HFF-Myc (cell line): Measurements from ENCODE around the gene CCNQ.

Experiments
- DNase-seq: peaks from one replicate; pipeline ENCODE4 v3.0.0-alpha.2; 2011; ENCODE audit warnings: low read depth; ENCODE audit errors: extremely low read depth
- H3K4me3 ChIP-seq: replicated peaks from 2 replicates; pipeline ENCODE4 v1.5.1; 2011; ENCODE audit warnings: low read depth, mild to moderate bottlenecking, control low read depth, low read length
- TF ChIP-seq, protein P1 (sequence below): IDR thresholded peaks from 2 replicates; pipeline ENCODE4 v1.5.1; 2012; ENCODE audit warnings: mild to moderate bottlenecking, low read depth, low read length, control low read depth; ENCODE audit errors: missing control alignments

CCNQ gene

GRCh38 chrX:153644356-153645125 lies 45.6 kb upstream of the CCNQ start:
- no peak overlapping the region for H3K4me3 ChIP-seq
- no peak for DNase-seq
- TF ChIP-seq, protein P1, sequence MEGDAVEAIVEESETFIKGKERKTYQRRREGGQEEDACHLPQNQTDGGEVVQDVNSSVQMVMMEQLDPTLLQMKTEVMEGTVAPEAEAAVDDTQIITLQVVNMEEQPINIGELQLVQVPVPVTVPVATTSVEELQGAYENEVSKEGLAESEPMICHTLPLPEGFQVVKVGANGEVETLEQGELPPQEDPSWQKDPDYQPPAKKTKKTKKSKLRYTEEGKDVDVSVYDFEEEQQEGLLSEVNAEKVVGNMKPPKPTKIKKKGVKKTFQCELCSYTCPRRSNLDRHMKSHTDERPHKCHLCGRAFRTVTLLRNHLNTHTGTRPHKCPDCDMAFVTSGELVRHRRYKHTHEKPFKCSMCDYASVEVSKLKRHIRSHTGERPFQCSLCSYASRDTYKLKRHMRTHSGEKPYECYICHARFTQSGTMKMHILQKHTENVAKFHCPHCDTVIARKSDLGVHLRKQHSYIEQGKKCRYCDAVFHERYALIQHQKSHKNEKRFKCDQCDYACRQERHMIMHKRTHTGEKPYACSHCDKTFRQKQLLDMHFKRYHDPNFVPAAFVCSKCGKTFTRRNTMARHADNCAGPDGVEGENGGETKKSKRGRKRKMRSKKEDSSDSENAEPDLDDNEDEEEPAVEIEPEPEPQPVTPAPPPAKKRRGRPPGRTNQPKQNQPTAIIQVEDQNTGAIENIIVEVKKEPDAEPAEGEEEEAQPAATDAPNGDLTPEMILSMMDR: no peak

DNA sequence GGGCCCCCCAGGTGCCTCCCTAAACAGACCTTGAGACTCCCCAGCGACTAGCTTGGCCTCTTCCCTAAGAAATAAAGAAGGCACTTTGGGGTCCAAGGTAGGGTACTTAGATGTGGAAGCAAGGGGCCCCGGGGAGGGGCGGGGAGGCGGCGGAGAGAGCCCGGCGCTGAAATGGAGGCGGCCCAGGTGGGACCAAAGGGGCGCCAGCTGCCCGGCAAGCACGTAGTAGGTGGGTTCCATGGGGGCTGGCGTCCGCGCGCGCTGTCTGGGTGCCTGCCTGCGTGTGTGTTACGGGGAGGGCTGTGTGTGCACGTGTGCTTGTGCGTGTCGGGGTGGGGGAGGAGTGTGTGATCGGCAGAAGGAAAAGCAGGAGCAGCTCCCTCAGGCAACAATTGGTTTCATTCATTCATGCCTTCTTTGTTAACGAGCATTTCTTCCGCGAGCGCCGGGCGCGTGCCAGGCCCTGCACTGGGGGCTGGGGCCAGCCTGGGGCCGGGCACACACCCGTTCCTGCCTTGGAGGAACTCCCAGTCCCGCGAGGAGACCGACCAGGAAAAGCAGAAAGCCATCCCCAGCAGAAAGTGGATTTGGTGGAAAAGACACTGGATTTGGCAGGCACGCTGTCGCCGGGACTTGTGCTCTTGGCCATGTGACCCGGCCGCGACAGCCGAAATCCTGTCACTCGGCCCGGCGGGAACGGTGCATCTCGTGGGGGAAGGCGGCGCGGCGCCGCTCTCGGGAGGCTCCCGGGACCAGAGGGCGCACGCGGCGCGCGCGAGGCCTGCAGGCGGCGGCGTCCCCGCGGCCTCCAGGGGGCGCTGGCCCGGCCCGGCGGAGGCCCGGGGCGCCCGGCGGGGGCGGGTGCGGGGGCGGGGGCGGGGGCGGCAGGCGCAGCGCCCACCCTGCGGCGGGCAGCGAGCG lies 44.8 kb upstream of the CCNQ start:
- no peak overlapping the region for H3K4me3 ChIP-seq
- no peak for DNase-seq
- TF ChIP-seq, protein P1: no peak

- TF ChIP-seq, protein P1: no peak
- no peak overlapping the region for H3K4me3 ChIP-seq
- no peak for DNase-seq
Measured at GRCh38 chrX:153642655-153643430, 43.9 kb upstream of the CCNQ start.

GRCh38 chrX:153642051-153642654 lies 43.2 kb upstream of the CCNQ start:
- TF ChIP-seq, protein P1: no peak
- DNase-seq: no peak
- H3K4me3 ChIP-seq: no peak overlapping the region

GRCh38 chrX:153641627-153642026 lies 42.7 kb upstream of the CCNQ start:
- no peak for DNase-seq
- H3K4me3 ChIP-seq: no peak overlapping the region
- TF ChIP-seq, protein P1: no peak
